EH (cell line): ENCODE results near the gene COCH.
A peak's percentile ranks its signal among the peaks of the same experiment; 100 is the strongest.
"Not testable (repeated sequence)": the region's sequence is repeated elsewhere in the genome, so short reads cannot be mapped to it uniquely, and the experiment has no call there.

Experiments used
- DNase-seq: peaks from one replicate; pipeline ENCODE4 v3.0.0-alpha.2; 2015; ENCODE audit warnings: low read depth

COCH gene

GRCh38 chr14:30928462-30928861, 54.1 kb downstream of the COCH start:
- DNase-seq, result peak; percentile 2

- DNase-seq, result not testable (repeated sequence)
Measured at GRCh38 chr14:30933937-30934336, 59.6 kb downstream of the COCH start.

DNA sequence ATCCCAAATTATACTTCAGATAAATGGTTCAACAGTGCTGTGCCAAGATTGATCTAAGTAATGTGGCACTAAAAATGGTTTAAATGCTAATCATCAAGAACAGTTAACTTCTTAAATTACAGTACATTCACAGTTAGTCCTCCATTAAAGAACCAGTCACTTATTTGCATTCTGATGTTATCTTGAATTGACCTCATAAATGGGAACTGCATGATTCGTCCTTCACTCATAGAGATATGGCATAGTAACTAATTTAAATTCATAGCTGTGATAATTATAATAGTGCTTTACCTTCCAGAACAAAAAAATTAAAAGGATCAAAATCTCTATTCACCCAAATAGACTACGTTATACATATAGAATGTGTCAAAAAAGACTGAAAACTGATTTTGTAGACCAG, 61.1 kb downstream of the COCH start:
- DNase-seq, result peak; percentile 37

DNA sequence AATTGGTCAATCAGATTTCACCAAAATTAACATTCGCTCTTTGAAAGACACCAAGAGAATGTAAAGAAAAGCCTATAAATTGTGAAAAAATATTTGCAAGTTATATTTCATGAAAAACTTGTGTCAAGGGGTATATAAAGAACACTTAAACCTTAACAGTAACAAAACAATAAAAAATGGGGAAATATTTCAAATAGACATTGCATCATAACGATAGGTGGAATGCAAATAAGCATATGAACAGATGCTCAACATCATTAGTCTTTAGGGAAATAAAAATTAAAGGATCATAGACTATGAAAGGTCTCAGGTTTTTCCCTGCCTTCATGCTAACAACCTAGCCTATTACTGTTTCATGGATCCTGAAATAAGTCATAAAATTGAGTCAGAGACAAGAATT, 64.3 kb downstream of the COCH start:
- no peak for DNase-seq
